GM19351 (cell line): ENCODE measurements around the gene SLC6A6.

Source experiments
- ATAC-seq: cut with Tn5 transposase; IDR thresholded peaks from one replicate; pipeline ENCODE4 v1.9.1; 2021; ENCODE audit warnings: mild to moderate bottlenecking, moderate library complexity; ENCODE audit not compliant: unreplicated experiment

Gene SLC6A6

GRCh38 chr3:14517601-14518431 is 115.4 kb downstream of the SLC6A6 start:
- no peak for ATAC-seq

- no peak for ATAC-seq
Observed at GRCh38 chr3:14518432-14518802, 116.0 kb downstream of the SLC6A6 start.

- ATAC-seq: no peak
Observed at GRCh38 chr3:14518893-14519292, 116.5 kb downstream of the SLC6A6 start.

- ATAC-seq: no peak
Observed at GRCh38 chr3:14519406-14519805, 117.0 kb downstream of the SLC6A6 start.

GRCh38 chr3:14520149-14520548 is 117.7 kb downstream of the SLC6A6 start:
- ATAC-seq: no peak

GRCh38 chr3:14520967-14521366 is 118.6 kb downstream of the SLC6A6 start:
- no peak for ATAC-seq

GRCh38 chr3:14521611-14522010 is 119.2 kb downstream of the SLC6A6 start:
- no peak for ATAC-seq

- ATAC-seq: no peak
Observed at GRCh38 chr3:14522129-14522691, 119.8 kb downstream of the SLC6A6 start.

- ATAC-seq: no peak
Observed at GRCh38 chr3:14522768-14523167, 120.4 kb downstream of the SLC6A6 start.

GRCh38 chr3:14523792-14524191 is 121.4 kb downstream of the SLC6A6 start:
- no peak for ATAC-seq

GRCh38 chr3:14524311-14524711 is 121.9 kb downstream of the SLC6A6 start:
- no peak for ATAC-seq

GRCh38 chr3:14524920-14525660 is 122.7 kb downstream of the SLC6A6 start:
- no peak for ATAC-seq

- ATAC-seq: no peak
Observed at GRCh38 chr3:14525685-14526631, 123.6 kb downstream of the SLC6A6 start.

- ATAC-seq: no peak
Observed at GRCh38 chr3:14528081-14528480, 125.7 kb downstream of the SLC6A6 start.

GRCh38 chr3:14531856-14532395 is 129.5 kb downstream of the SLC6A6 start:
- no peak for ATAC-seq

GRCh38 chr3:14532691-14533456 is 130.5 kb downstream of the SLC6A6 start:
- no peak for ATAC-seq

- ATAC-seq: no peak
Observed at GRCh38 chr3:14533457-14533958, 131.1 kb downstream of the SLC6A6 start.

- no peak for ATAC-seq
Observed at GRCh38 chr3:14534516-14535191, 132.2 kb downstream of the SLC6A6 start.

GRCh38 chr3:14535616-14536015 is 133.2 kb downstream of the SLC6A6 start:
- ATAC-seq: no peak
